Tibial nerve (tissue), 4 donors: ENCODE measurements around the gene SPRR4. TPM values are rescaled to one million over a fixed set of nuclear protein-coding genes. Genes with fewer than 3 reads are reported as not detected.
"Not testable (repeated sequence)": the region's sequence is repeated elsewhere in the genome, so short reads cannot be mapped to it uniquely, and the experiment has no call there.

Source experiments
- DNase-seq, 2 donors: peaks; one replicate each; pipeline ENCODE4 v3.0.0-alpha.2; 2019; ENCODE audit warnings: low spot score in 2 of 2
- H3K27ac ChIP-seq, 4 donors: fragments of 200-600 bp; sonication (generic) in 3 of 4; one replicate each; pipeline ENCODE4 v1.5.1; 2017 to 2019; ENCODE audit warnings: mild to moderate bottlenecking in 1 of 4
- H3K27me3 ChIP-seq, 2 donors: fragments of 200-600 bp; sonication (generic) in 1 of 2; one replicate each; pipeline versions ENCODE4 v1.5.1 to v1.6.0; 2017 to 2019
- H3K36me3 ChIP-seq, 3 donors: fragments of 200-600 bp; sonication (generic); one replicate each; pipeline ENCODE4 v1.5.1; 2018 to 2019
- H3K4me1 ChIP-seq, 4 donors: fragments of 200-600 bp; sonication (generic) in 3 of 4; one replicate each; pipeline ENCODE4 v1.5.1; 2017 to 2019
- H3K4me3 ChIP-seq, 4 donors: fragments of 200-600 bp; sonication (generic) in 3 of 4; one replicate each; pipeline ENCODE4 v1.5.1; 2017 to 2019; ENCODE audit warnings: mild to moderate bottlenecking in 1 of 4, moderate library complexity in 1 of 4
- H3K9me3 ChIP-seq, 4 donors: fragments of 200-600 bp; sonication (generic) in 3 of 4; one replicate each; pipeline ENCODE4 v1.5.1; 2017 to 2019
- EP300 ChIP-seq, 2 donors: sonication (generic); formaldehyde crosslinking; IDR thresholded peaks; one replicate each; pipeline ENCODE4 v1.6.1; 2017; ENCODE audit warnings: antibody characterized with exemption in 2 of 2, mild to moderate bottlenecking in 1 of 2
- POLR2A ChIP-seq, 2 donors: fragments of 450-650 bp; IDR thresholded peaks; one replicate each; pipeline ENCODE4 v1.6.1; 2017; ENCODE audit warnings: antibody characterized with exemption in 2 of 2, mild to moderate bottlenecking in 2 of 2, moderate library complexity in 2 of 2
- WGBS, 2 donors: methylation state at CpG; one replicate each; pipeline ENCODE4 v1.1.5; 2018; 5-methylcytosine and 5-hydroxymethylcytosine counted together
- small RNA-seq: library from RNA; depleted of rRNA; stranded (forward); fragments of <200 nt; gene quantifications from one replicate; pipeline ENCODE3, GENCODE V24; 2016
- total RNA-seq, 4 donors: library from RNA; depleted of rRNA; stranded (reverse); fragments of >200 nt; gene quantifications; one replicate each; pipeline ENCODE4 v1.1.0, GENCODE V29; 2016
- TF ChIP-seq, protein P1 (sequence below), 5 experiments: fragments of 200-600 bp in 3 of 5; fragments of 450-650 bp in 2 of 5; sonication (generic) in 3 of 5; IDR thresholded peaks; one replicate each; pipeline ENCODE4 v1.5.1; 2016 to 2019; ENCODE audit warnings: antibody characterized with exemption in 5 of 5, mild to moderate bottlenecking in 3 of 5, moderate library complexity in 2 of 5

SPRR4 gene
- total RNA-seq, 4 donors from 2014 or later, result not detected

DNA sequence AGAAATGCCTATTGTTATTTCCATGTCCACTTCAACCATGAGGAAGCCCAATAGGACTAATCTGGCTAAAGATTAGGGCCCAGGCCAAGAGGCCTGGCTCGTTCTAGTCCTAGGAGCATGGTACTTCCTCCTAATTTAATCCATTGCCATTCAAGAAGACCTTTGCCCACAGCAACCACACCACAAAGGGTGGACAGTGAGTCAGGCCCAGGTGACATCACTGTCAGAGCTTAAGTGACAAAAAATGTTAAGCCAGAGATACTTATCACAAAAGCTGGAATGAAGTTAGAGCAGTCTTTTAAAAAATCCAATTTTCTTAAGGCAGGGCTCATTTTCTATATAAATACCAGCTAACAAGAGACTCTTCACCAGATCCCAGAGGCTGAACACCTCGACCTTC is 30.9 kb downstream of the SPRR4 start, which contains the start of gene SPRR3:
SPRR3 (plus strand) TSS at position 368 of the 400 bp plus-strand sequence. CDS start 1,272 bp downstream, outside the sequence.
- Histone ChIP-seq H3K4me3 (no peak within 1 kb of the TSS), H3K4me1 (no peaks in the 10 kb centered on the region), H3K9me3 (no peaks in the 10 kb centered on the region), H3K36me3 (no peaks in the 10 kb centered on the region), H3K27ac (no peak within 1 kb of the TSS), H3K27me3 (no peaks in the 10 kb centered on the region)
- TF ChIP-seq, protein P1, sequence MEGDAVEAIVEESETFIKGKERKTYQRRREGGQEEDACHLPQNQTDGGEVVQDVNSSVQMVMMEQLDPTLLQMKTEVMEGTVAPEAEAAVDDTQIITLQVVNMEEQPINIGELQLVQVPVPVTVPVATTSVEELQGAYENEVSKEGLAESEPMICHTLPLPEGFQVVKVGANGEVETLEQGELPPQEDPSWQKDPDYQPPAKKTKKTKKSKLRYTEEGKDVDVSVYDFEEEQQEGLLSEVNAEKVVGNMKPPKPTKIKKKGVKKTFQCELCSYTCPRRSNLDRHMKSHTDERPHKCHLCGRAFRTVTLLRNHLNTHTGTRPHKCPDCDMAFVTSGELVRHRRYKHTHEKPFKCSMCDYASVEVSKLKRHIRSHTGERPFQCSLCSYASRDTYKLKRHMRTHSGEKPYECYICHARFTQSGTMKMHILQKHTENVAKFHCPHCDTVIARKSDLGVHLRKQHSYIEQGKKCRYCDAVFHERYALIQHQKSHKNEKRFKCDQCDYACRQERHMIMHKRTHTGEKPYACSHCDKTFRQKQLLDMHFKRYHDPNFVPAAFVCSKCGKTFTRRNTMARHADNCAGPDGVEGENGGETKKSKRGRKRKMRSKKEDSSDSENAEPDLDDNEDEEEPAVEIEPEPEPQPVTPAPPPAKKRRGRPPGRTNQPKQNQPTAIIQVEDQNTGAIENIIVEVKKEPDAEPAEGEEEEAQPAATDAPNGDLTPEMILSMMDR (IDR thresholded peaks at IDR 0.05), result no peak
- TF ChIP-seq POLR2A (IDR thresholded peaks at IDR 0.05) (no peak), EP300 (IDR thresholded peaks at IDR 0.05) (no peak)
- 49 to 64% methylated on average over 2 of the region's 2 CpGs for WGBS, 2 donors
- DNase-seq, result no peak

DNA sequence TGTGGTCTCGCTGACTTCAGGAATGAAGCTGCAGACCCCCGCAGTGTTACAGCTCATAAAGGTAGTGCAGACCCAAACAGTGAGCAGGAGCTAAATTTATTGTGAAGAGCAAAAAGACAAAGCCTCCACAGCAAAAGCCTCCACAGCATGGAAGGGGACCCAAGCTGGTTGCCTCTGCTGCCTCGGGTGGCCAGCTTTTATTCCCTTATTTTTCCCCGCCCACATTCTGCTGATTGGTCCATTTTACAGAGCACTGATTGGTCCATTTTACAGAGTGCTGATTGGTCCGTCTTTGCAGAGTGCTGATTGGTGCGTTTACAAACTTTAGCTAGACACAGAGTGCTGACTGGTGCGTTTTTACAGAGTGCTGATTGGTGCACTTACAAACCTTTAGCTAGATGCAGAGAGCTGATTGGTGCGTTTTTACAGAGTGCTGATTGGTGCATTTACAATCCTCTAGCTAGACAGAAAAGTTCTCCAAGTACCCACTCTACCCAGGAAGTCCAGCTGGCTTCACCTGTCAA is 40.8 kb downstream of the SPRR4 start:
- H3K4me3 ChIP-seq, H3K9me3 ChIP-seq, H3K4me1 ChIP-seq, H3K36me3 ChIP-seq, H3K27me3 ChIP-seq, DNase-seq, H3K27ac ChIP-seq: not testable (repeated sequence)
- WGBS, 2 donors, result 76 to 82% methylated on average over 8 of the region's 8 CpGs

DNA sequence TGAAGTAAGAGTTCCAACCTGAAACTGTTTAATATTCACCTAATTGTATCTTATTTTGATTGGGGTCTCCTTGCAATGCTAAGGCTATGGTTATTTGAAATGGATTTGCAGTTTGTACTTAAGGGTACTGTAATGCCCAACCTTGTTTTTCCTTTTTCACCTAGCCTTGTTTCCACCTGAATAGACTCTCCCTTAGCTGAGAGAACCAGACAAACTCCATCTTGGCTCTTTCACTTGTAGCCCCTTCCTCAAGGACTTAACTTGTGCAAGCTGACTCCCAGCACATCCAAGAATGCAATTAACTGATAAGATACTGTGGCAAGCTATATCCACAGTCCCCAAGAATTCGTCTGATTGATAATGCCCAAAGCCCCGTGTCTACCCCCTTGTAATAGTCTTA is 51.4 kb downstream of the SPRR4 start:
- H3K4me3 ChIP-seq, H3K9me3 ChIP-seq, H3K36me3 ChIP-seq, DNase-seq, H3K27ac ChIP-seq, H3K4me1 ChIP-seq, H3K27me3 ChIP-seq: not testable (repeated sequence)
- 46 to 54% methylated on average over 2 of the region's 2 CpGs for WGBS, 2 donors

Small RNAs within 50 kb of the gene (small RNA-seq; reads per million reads assigned to genes)
- gene RF00322 (not detected), gene SPRR1A (not detected)

Other genes starting within 250 kb of the SPRR4 start
- not detected for gene KPRP, start 212.6 kb upstream of the SPRR4 start, total RNA-seq
- gene LCE1F, start 195.5 kb upstream of the SPRR4 start, total RNA-seq, result not detected
- gene LCE1E, start 184.4 kb upstream of the SPRR4 start, total RNA-seq, result not detected
- gene LCE1D, start 173.9 kb upstream of the SPRR4 start, total RNA-seq, result not detected
- gene LCE1C, start 164.0 kb upstream of the SPRR4 start, total RNA-seq, result not detected
- not detected for gene LCE1B, start 158.7 kb upstream of the SPRR4 start, total RNA-seq
- gene LCE1A, start 143.2 kb upstream of the SPRR4 start, total RNA-seq, result not detected
- not detected for gene LCE6A, start 127.8 kb upstream of the SPRR4 start, total RNA-seq
- not detected for gene LCE7A, start 110.7 kb upstream of the SPRR4 start, total RNA-seq
- gene SMCP, start 92.3 kb upstream of the SPRR4 start, total RNA-seq, result not detected
- gene IVL, start 62.1 kb upstream of the SPRR4 start, total RNA-seq, result not detected
- gene SPRR5, start 23.4 kb upstream of the SPRR4 start, total RNA-seq, result not detected
- not detected for gene SPRR1A, start 13.4 kb downstream of the SPRR4 start, total RNA-seq
- gene SPRR3, start 31.1 kb downstream of the SPRR4 start, total RNA-seq, result not detected
- not detected for gene SPRR1B, start 60.6 kb downstream of the SPRR4 start, total RNA-seq
- gene SPRR2D, start 70.5 kb downstream of the SPRR4 start, total RNA-seq, result not detected
- gene SPRR2A, start 86.9 kb downstream of the SPRR4 start, total RNA-seq, result not detected
- gene SPRR2B, start 101.0 kb downstream of the SPRR4 start, total RNA-seq, result not detected
- gene SPRR2E, start 123.9 kb downstream of the SPRR4 start, total RNA-seq, result not detected
- not detected for gene SPRR2F, start 142.9 kb downstream of the SPRR4 start, total RNA-seq
- gene SPRR2G, start 180.2 kb downstream of the SPRR4 start, total RNA-seq, result not detected
- gene LELP1, start 232.8 kb downstream of the SPRR4 start, total RNA-seq, result not detected
- gene PRR9, start 246.9 kb downstream of the SPRR4 start, total RNA-seq, result not detected